Measurements from ENCODE around the gene DYNLL2.
"Not testable (repeated sequence)": the region's sequence is repeated elsewhere in the genome, so short reads cannot be mapped to it uniquely, and the experiment has no call there.

Gene DYNLL2

GRCh38 chr17:58082870-58083490 lies at the start of gene DYNLL2:
TSS of gene DYNLL2 (plus strand) at chr17:58083419. CDS start at chr17:58087091, 3,672 bp downstream.
- no peak for TF ChIP-seq CTCF (IDR thresholded peaks at IDR 0.05; ENCODE audit: unreplicated experiment in 3 of 3)
- H3K27me3 Mint-ChIP-seq (ENCODE audit: low read depth) = peaks cover 7% of the 10 kb centered on the region
- H3K4me1 Mint-ChIP-seq = peaks cover 53% of the 10 kb centered on the region
- H3K27ac Mint-ChIP-seq = peak within 1 kb of the TSS; percentile 98 to 100 (median 99)
- peaks cover 20% of the 10 kb centered on the region for H3K36me3 Mint-ChIP-seq (ENCODE audit: low read depth)
- H3K9me3 Mint-ChIP-seq = no peaks in the 10 kb centered on the region
- H3K4me3 Mint-ChIP-seq = peak within 1 kb of the TSS; percentile 89 to 92 (median 89)

GRCh38 chr17:58039975-58040374 lies 43.2 kb upstream of the DYNLL2 start:
- no peak overlapping the region for H3K27ac Mint-ChIP-seq
- no peaks in the 10 kb centered on the region for H3K36me3 Mint-ChIP-seq (ENCODE audit: low read depth)
- H3K4me1 Mint-ChIP-seq = no peaks in the 10 kb centered on the region
- no peak for TF ChIP-seq CTCF (IDR thresholded peaks at IDR 0.05; ENCODE audit: unreplicated experiment in 3 of 3)
- H3K4me3 Mint-ChIP-seq = no peak overlapping the region
- H3K9me3 Mint-ChIP-seq = no peaks in the 10 kb centered on the region
- peaks cover 25% of the 10 kb centered on the region for H3K27me3 Mint-ChIP-seq (ENCODE audit: low read depth)

- Mint-ChIP-seq H3K27ac (no peak overlapping the region), H3K27me3 (ENCODE audit: low read depth) (peaks cover 25% of the 10 kb centered on the region), H3K9me3 (no peaks in the 10 kb centered on the region), H3K4me1 (no peaks in the 10 kb centered on the region), H3K4me3 (no peak overlapping the region), H3K36me3 (ENCODE audit: low read depth) (no peaks in the 10 kb centered on the region)
- no peak for TF ChIP-seq CTCF (IDR thresholded peaks at IDR 0.05; ENCODE audit: unreplicated experiment in 3 of 3)
Measured at GRCh38 chr17:58040386-58040785, 42.8 kb upstream of the DYNLL2 start.

GRCh38 chr17:58041161-58041560 lies 42.1 kb upstream of the DYNLL2 start:
- no peaks in the 10 kb centered on the region for H3K36me3 Mint-ChIP-seq (ENCODE audit: low read depth)
- peaks cover 25% of the 10 kb centered on the region for H3K27me3 Mint-ChIP-seq (ENCODE audit: low read depth)
- H3K9me3 Mint-ChIP-seq = no peaks in the 10 kb centered on the region
- H3K4me1 Mint-ChIP-seq = no peaks in the 10 kb centered on the region
- TF ChIP-seq CTCF (IDR thresholded peaks at IDR 0.05; ENCODE audit: unreplicated experiment in 3 of 3) = no peak
- H3K4me3 Mint-ChIP-seq = no peak overlapping the region
- H3K27ac Mint-ChIP-seq = no peak overlapping the region

- Mint-ChIP-seq H3K4me3 (no peak overlapping the region), H3K27me3 (ENCODE audit: low read depth) (peaks cover 19% of the 10 kb centered on the region), H3K9me3 (no peaks in the 10 kb centered on the region), H3K36me3 (ENCODE audit: low read depth) (no peaks in the 10 kb centered on the region), H3K27ac (no peak overlapping the region), H3K4me1 (no peaks in the 10 kb centered on the region)
- TF ChIP-seq CTCF (IDR thresholded peaks at IDR 0.05; ENCODE audit: unreplicated experiment in 3 of 3) = no peak
Measured at GRCh38 chr17:58043221-58044181, 39.7 kb upstream of the DYNLL2 start.

GRCh38 chr17:58044256-58044655 lies 39.0 kb upstream of the DYNLL2 start:
- H3K4me3 Mint-ChIP-seq; H3K27ac Mint-ChIP-seq; H3K36me3 Mint-ChIP-seq (ENCODE audit: low read depth); H3K4me1 Mint-ChIP-seq; H3K9me3 Mint-ChIP-seq: not testable (repeated sequence)
- H3K27me3 Mint-ChIP-seq (ENCODE audit: low read depth) = peaks cover 16% of the 10 kb centered on the region
